Ishikawa (cell line): ENCODE data around the gene AFG3L2.

Experiments
- CEBPB ChIP-seq: IDR thresholded peaks from 2 replicates; pipeline ENCODE4 v1.6.1; 2012
- EGR1 ChIP-seq: IDR thresholded peaks from 2 replicates; pipeline ENCODE4 v1.6.1; 2012
- EP300 ChIP-seq: IDR thresholded peaks from 2 replicates; pipeline ENCODE4 v1.6.1; 2012; ENCODE audit warnings: borderline replicate concordance
- FOXM1 ChIP-seq: IDR thresholded peaks from 2 replicates; pipeline ENCODE4 v1.6.1; 2012; ENCODE audit warnings: low read depth, borderline replicate concordance
- MAX ChIP-seq: IDR thresholded peaks from 2 replicates; pipeline ENCODE4 v1.6.1; 2012
- RAD21 ChIP-seq: IDR thresholded peaks from 2 replicates; pipeline ENCODE4 v1.6.1; 2012; ENCODE audit warnings: low read depth
- REST ChIP-seq: IDR thresholded peaks from 2 replicates; pipeline ENCODE4 v1.6.1; 2012; ENCODE audit warnings: low read depth, mild to moderate bottlenecking
- TAF1 ChIP-seq: IDR thresholded peaks from 2 replicates; pipeline ENCODE4 v1.6.1; 2012; ENCODE audit warnings: low read depth, mild to moderate bottlenecking
- TCF12 ChIP-seq: IDR thresholded peaks from 2 replicates; pipeline ENCODE4 v1.6.1; 2012; ENCODE audit warnings: low read depth
- TEAD4 ChIP-seq: IDR thresholded peaks from 2 replicates; pipeline ENCODE4 v1.6.1; 2012
- USF1 ChIP-seq: IDR thresholded peaks from 2 replicates; pipeline ENCODE4 v1.6.1; 2012
- YY1 ChIP-seq: IDR thresholded peaks from 2 replicates; pipeline ENCODE4 v1.6.1; 2012; ENCODE audit warnings: low read depth
- ZBTB7A ChIP-seq: IDR thresholded peaks from 2 replicates; pipeline ENCODE4 v1.6.1; 2012; ENCODE audit warnings: low read depth

GRCh38 chr18:12397254-12397653 is 20.2 kb upstream of the AFG3L2 start:
- no peak for TF ChIP-seq RAD21
- no peak for TF ChIP-seq CEBPB
- no peak for TF ChIP-seq EP300
- no peak for TF ChIP-seq YY1
- no peak for TF ChIP-seq TAF1
- no peak for TF ChIP-seq REST
- no peak for TF ChIP-seq TEAD4
- TF ChIP-seq FOXM1 = no peak
- TF ChIP-seq EGR1 = no peak
- no peak for TF ChIP-seq ZBTB7A
- TF ChIP-seq TCF12 = no peak
- no peak for TF ChIP-seq MAX
- TF ChIP-seq USF1 = no peak
